Naive thymus-derived CD4-positive, alpha-beta T cell (primary cell): ENCODE results near the gene FKBP2. TPM values are rescaled to one million over a fixed set of nuclear protein-coding genes. Genes with fewer than 3 reads are reported as not detected.
"Not testable (repeated sequence)": the region's sequence is repeated elsewhere in the genome, so short reads cannot be mapped to it uniquely, and the experiment has no call there.

Experiments
- ATAC-seq: fragments of 150-1000 bp; cut with Tn5 transposase; 2 replicates; pipeline ENCODE4 v1.10.0; 2021; ENCODE audit warnings: mild to moderate bottlenecking, moderate library complexity
- CTCF ChIA-PET: fragments of 350-600 bp; sonication (Branson Sonifier 250); formaldehyde crosslinking; loops from one replicate; lab custom pipeline; 2021; ENCODE audit warnings: antibody characterized with exemption; lab: Charles Lee
- POLR2A ChIA-PET: fragments of 350-600 bp; sonication (Branson Sonifier 250); formaldehyde crosslinking; loops from one replicate; lab custom pipeline; 2021; ENCODE audit warnings: antibody characterized with exemption, inconsistent platforms; lab: Charles Lee
- DNase-seq, 9 donors: peaks; one replicate each; pipeline versions ENCODE4 v3.0.0 to v3.0.0-alpha.2; 2020 to 2022; ENCODE audit warnings: mixed read lengths in 1 of 9
- H3K27ac ChIP-seq: one replicate; pipeline ENCODE4 v1.7.0; 2013; ENCODE audit warnings: mild to moderate bottlenecking, low read depth, low read length, moderate library complexity
- H3K27me3 ChIP-seq, 2 donors: one replicate each; pipeline ENCODE4 v1.7.0; 2013; ENCODE audit warnings: low read length in 2 of 2, mild to moderate bottlenecking in 2 of 2, moderate library complexity in 2 of 2; ENCODE audit not compliant: control insufficient read depth in 2 of 2, insufficient read depth in 2 of 2
- H3K36me3 ChIP-seq, 3 experiments: 1 replicate in 2 of 3; 2 replicates in 1 of 3; pipeline ENCODE4 v1.7.0; 2013; ENCODE audit warnings: low read length in 3 of 3, mild to moderate bottlenecking in 3 of 3, moderate library complexity in 1 of 3; ENCODE audit not compliant: insufficient read depth in 3 of 3, control insufficient read depth in 2 of 3
- H3K4me1 ChIP-seq, 2 donors: one replicate each; pipeline ENCODE4 v1.7.0; 2013; ENCODE audit warnings: low read length in 2 of 2, mild to moderate bottlenecking in 2 of 2, moderate library complexity in 1 of 2; ENCODE audit not compliant: control insufficient read depth in 2 of 2, insufficient read depth in 2 of 2
- H3K4me3 ChIP-seq: 2 replicates; pipeline ENCODE4 v1.7.0; 2013; ENCODE audit warnings: mild to moderate bottlenecking, low read length
- H3K9me3 ChIP-seq, 3 experiments: 1 replicate in 2 of 3; 2 replicates in 1 of 3; pipeline ENCODE4 v1.7.0; 2013; ENCODE audit warnings: low read length in 3 of 3; ENCODE audit not compliant: control insufficient read depth in 2 of 3
- H3K27ac Mint-ChIP-seq, 9 donors: one replicate each; pipeline ENCODE4 v1.8.0; 2020 to 2022; ENCODE audit warnings: mixed read lengths in 9 of 9, mild to moderate bottlenecking in 8 of 9, moderate library complexity in 5 of 9, inconsistent platforms in 2 of 9
- H3K27me3 Mint-ChIP-seq, 5 donors: one replicate each; pipeline ENCODE4 v1.8.0; 2021 to 2022; ENCODE audit warnings: mixed read lengths in 5 of 5, mild to moderate bottlenecking in 1 of 5
- H3K36me3 Mint-ChIP-seq, 5 donors: one replicate each; pipeline ENCODE4 v1.8.0; 2020 to 2022; ENCODE audit warnings: mixed read lengths in 5 of 5, mild to moderate bottlenecking in 3 of 5, inconsistent platforms in 1 of 5
- H3K4me1 Mint-ChIP-seq, 7 donors: one replicate each; pipeline ENCODE4 v1.8.0; 2020 to 2022; ENCODE audit warnings: mixed read lengths in 7 of 7, mild to moderate bottlenecking in 3 of 7, inconsistent platforms in 1 of 7
- H3K4me3 Mint-ChIP-seq, 10 donors: one replicate each; pipeline ENCODE4 v1.8.0; 2020 to 2022; ENCODE audit warnings: mild to moderate bottlenecking in 10 of 10, mixed read lengths in 10 of 10, moderate library complexity in 6 of 10, inconsistent platforms in 2 of 10
- H3K9me3 Mint-ChIP-seq, 11 donors: one replicate each; pipeline ENCODE4 v1.8.0; 2020 to 2022; ENCODE audit warnings: mixed read lengths in 11 of 11, mild to moderate bottlenecking in 4 of 11, inconsistent platforms in 1 of 11, moderate library complexity in 1 of 11
- intact Hi-C, 2 donors: fragments of 100-400 bp; cut with micrococcal nuclease; formaldehyde crosslinking; loops; one replicate each; pipeline ENCODE4 v1.15.1; 2023
- polyA plus RNA-seq, 2 donors: library from polyadenylated mRNA; unstranded; fragments of 300-500 nt; fragmentation: Illumina TruSeq; gene quantifications; one replicate each; pipeline ENCODE4 v1.2.3, GENCODE V29; 2021
- total RNA-seq, 6 experiments: library from RNA in 5 of 6; stranded (reverse) in 5 of 6; gene quantifications; 1 replicate in 5 of 6; 2 replicates in 1 of 6; pipeline ENCODE4 v1.2.3 and lab custom pipeline; 2021 to 2026

Gene FKBP2
- total and polyA plus RNA-seq, 7 experiments from 2014 or later: 20.3 to 81.4 (median 36.8) TPM

- Mint-ChIP-seq H3K4me3 (peak overlapping the region in 8 of 10 donors; percentile 23 to 93 (median 86)), H3K27ac (peak overlapping the region in 6 of 9 donors; percentile 9 to 73 (median 65)), H3K27me3 (no peaks in the 10 kb centered on the region), H3K9me3 (no peaks in the 10 kb centered on the region), H3K36me3 (peaks cover 0 to 1% (median 0%) of the 10 kb centered on the region in 5 donors), H3K4me1 (peaks cover 15 to 46% (median 34%) of the 10 kb centered on the region in 7 donors)
- intact Hi-C loops: loop anchor here in 1 of 2 donors (5.0 kb wide), 1 partner anchor 502 kb away; no protein-coding TSS in a partner anchor
- POLR2A ChIA-PET: interaction anchor here (0.6 to 12.3 kb wide), 10 partner anchors 9 to 388 kb away, joined by 3 to 154 read pairs (median 7); partner anchors contain the start of genes BAD, CATSPERZ, FERMT3 and PRDX5
- Histone ChIP-seq H3K4me1 (peaks cover 24 to 31% of the 10 kb centered on the region in 2 donors), H3K36me3 (peaks cover 0 to 11% (median 0%) of the 10 kb centered on the region in 3 experiments), H3K27ac (peak overlapping the region; percentile 59), H3K4me3 (no peak overlapping the region), H3K27me3 (no peaks in the 10 kb centered on the region), H3K9me3 (no peaks in the 10 kb centered on the region)
- ATAC-seq (no peak), DNase-seq (no peak)
- CTCF ChIA-PET: interaction anchor here (1.3 to 4.5 kb wide), 3 partner anchors 39 to 73 kb away, joined by 3 to 30 read pairs (median 4); partner anchors contain the start of genes FERMT3, PRDX5 and TRMT112
Observed at GRCh38 chr11:64244966-64245365, 4.1 kb downstream of the FKBP2 start.

DNA sequence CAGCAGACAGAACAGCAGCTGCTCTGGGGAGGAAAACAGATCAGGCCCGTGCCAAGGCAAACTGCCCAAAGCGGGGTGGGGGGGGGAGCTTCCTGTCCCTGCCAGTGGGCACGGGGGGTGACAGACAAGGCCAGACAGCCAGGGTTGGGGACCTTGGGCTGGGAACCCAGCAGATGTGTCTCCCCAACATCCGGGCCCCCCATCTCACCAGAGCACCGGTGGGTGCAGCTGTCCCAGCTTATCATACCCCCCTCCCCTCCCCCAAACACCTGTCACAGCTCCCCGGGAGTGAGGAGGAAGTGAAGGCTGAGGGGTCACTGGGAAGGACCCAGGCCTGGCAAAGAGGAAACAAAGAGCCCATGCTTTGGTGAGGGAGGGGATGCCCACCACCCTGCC, 4.5 kb downstream of the FKBP2 start:
- Mint-ChIP-seq H3K4me3 (peak overlapping the region; percentile 77 to 93 (median 86)), H3K36me3 (peaks cover 0 to 1% (median 0%) of the 10 kb centered on the region in 5 donors), H3K27ac (peak overlapping the region in 7 of 9 donors; percentile 65 to 88 (median 72)), H3K9me3 (no peaks in the 10 kb centered on the region), H3K27me3 (no peaks in the 10 kb centered on the region), H3K4me1 (peaks cover 11 to 44% (median 30%) of the 10 kb centered on the region in 7 donors)
- POLR2A ChIA-PET: interaction anchor here (0.6 to 12.3 kb wide), 12 partner anchors 10 to 388 kb away, joined by 3 to 154 read pairs (median 7); partner anchors contain the start of genes BAD, CATSPERZ, FERMT3 and PRDX5
- Histone ChIP-seq H3K4me3 (peak overlapping the region; percentile 68), H3K27ac (peak overlapping the region; percentile 59), H3K36me3 (peaks cover 0 to 11% (median 0%) of the 10 kb centered on the region in 3 experiments), H3K4me1 (peaks cover 19 to 27% of the 10 kb centered on the region in 2 donors), H3K27me3 (no peaks in the 10 kb centered on the region), H3K9me3 (no peaks in the 10 kb centered on the region)
- intact Hi-C loops: no loop called here
- CTCF ChIA-PET: interaction anchor here (1.3 to 4.5 kb wide), 4 partner anchors 40 to 72 kb away, joined by 3 to 30 read pairs (median 4); partner anchors contain the start of genes FERMT3, PRDX5 and TRMT112
- ATAC-seq (no peak), DNase-seq (no peak)

DNA sequence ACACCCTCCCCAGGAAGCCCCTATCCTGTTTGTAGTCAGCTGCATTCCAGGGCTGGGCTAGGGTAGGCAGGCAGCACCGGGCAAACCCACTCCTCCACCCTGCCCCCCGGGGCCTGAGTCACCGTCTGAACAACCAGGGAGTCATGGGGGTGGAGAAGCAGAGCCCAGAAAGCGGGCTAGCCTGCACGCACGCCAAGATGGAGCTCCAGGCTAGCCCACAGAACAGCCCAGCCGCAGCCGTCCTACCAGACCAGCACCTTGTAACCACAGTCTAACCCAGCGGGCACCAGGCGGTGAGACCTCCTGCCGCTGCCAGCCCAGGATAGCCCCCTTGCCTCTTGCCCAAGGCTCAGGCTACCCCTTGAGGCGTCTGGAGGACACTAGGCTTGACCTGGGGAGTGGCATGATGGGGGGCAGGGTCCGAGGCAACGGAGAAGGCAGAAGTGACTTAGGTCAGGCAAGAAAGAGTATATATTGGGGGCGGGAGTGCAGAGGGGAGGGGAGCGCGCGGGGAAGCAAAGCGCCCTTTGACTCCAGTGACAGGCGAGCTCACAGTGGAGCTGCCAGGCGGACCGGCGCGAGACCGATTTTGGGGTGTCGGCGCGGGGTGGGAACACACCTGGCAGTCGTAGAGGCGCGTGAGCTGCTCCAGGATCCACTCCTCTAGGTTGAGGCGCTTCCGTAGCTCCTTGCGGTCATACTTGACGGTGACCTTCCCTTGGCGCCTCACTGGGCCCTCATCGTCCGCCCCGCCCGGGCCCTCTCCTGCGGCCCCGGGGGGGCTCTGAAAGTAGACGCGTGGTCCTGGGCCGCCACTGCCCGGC, 5.1 kb downstream of the FKBP2 start:
- Mint-ChIP-seq H3K36me3 (peaks cover 0 to 1% (median 0%) of the 10 kb centered on the region in 5 donors), H3K27me3 (peaks cover 0 to 3% (median 0%) of the 10 kb centered on the region in 5 donors), H3K4me1 (peaks cover 7 to 43% (median 28%) of the 10 kb centered on the region in 7 donors), H3K27ac (peak overlapping the region in 7 of 9 donors; percentile 65 to 88 (median 72)), H3K9me3 (no peaks in the 10 kb centered on the region), H3K4me3 (peak overlapping the region; percentile 77 to 93 (median 86))
- CTCF ChIA-PET: interaction anchor here (1.6 to 4.5 kb wide), 3 partner anchors 40 to 58 kb away, joined by 4 to 30 read pairs (median 5); partner anchors contain the start of gene FERMT3
- H3K4me3 ChIP-seq: peak overlapping the region; percentile 68
- peak overlapping the region; percentile 59 for H3K27ac ChIP-seq
- H3K36me3 ChIP-seq: peaks cover 0 to 11% (median 0%) of the 10 kb centered on the region in 3 experiments
- ATAC-seq (no peak), DNase-seq (peak in 6 of 9 donors; percentile 24 to 76 (median 30))
- intact Hi-C loops: loop anchor here in 1 of 2 donors (1.0 kb wide), 3 partner anchors 23 to 59 kb away; partner anchors contain the start of genes ESRRA and GPR137
- POLR2A ChIA-PET: interaction anchor here (0.6 to 12.3 kb wide), 14 partner anchors 7 to 499 kb away, joined by 3 to 154 read pairs (median 6); partner anchors contain the start of genes BAD, CATSPERZ, FERMT3 and PRDX5
- no peaks in the 10 kb centered on the region for H3K9me3 ChIP-seq
- no peaks in the 10 kb centered on the region for H3K27me3 ChIP-seq
- H3K4me1 ChIP-seq: peaks cover 21 to 25% of the 10 kb centered on the region in 2 donors

- H3K9me3 ChIP-seq, H3K36me3 Mint-ChIP-seq, H3K4me3 ChIP-seq, H3K9me3 Mint-ChIP-seq, H3K36me3 ChIP-seq, H3K27me3 ChIP-seq, H3K27me3 Mint-ChIP-seq, H3K27ac ChIP-seq: not testable (repeated sequence)
- peak overlapping the region; percentile 82 to 92 (median 87) for H3K4me3 Mint-ChIP-seq
- intact Hi-C loops: loop anchor here in 1 of 2 donors (1.0 kb wide), 3 partner anchors 23 to 59 kb away; partner anchors contain the start of genes ESRRA and GPR137
- ChIA-PET CTCF (interaction anchor here (1.6 to 4.5 kb wide), 2 partner anchors 41 to 56 kb away, joined by 5 to 30 read pairs; partner anchors contain the start of gene FERMT3), POLR2A (interaction anchor here (1.0 to 12.3 kb wide), 12 partner anchors 8 to 498 kb away, joined by 3 to 154 read pairs (median 6); partner anchors contain the start of genes BAD, FERMT3, NUDT22 and PRDX5)
- peaks cover 7 to 42% (median 28%) of the 10 kb centered on the region in 7 donors for H3K4me1 Mint-ChIP-seq
- peak; percentile 17 for ATAC-seq
- H3K27ac Mint-ChIP-seq: peak overlapping the region in 2 of 9 donors; percentile 64 to 83
- peak in 1 of 9 donors; percentile 31 for DNase-seq
- H3K4me1 ChIP-seq: peaks cover 21 to 25% of the 10 kb centered on the region in 2 donors
Observed at GRCh38 chr11:64246621-64246870, 5.7 kb downstream of the FKBP2 start.

DNA sequence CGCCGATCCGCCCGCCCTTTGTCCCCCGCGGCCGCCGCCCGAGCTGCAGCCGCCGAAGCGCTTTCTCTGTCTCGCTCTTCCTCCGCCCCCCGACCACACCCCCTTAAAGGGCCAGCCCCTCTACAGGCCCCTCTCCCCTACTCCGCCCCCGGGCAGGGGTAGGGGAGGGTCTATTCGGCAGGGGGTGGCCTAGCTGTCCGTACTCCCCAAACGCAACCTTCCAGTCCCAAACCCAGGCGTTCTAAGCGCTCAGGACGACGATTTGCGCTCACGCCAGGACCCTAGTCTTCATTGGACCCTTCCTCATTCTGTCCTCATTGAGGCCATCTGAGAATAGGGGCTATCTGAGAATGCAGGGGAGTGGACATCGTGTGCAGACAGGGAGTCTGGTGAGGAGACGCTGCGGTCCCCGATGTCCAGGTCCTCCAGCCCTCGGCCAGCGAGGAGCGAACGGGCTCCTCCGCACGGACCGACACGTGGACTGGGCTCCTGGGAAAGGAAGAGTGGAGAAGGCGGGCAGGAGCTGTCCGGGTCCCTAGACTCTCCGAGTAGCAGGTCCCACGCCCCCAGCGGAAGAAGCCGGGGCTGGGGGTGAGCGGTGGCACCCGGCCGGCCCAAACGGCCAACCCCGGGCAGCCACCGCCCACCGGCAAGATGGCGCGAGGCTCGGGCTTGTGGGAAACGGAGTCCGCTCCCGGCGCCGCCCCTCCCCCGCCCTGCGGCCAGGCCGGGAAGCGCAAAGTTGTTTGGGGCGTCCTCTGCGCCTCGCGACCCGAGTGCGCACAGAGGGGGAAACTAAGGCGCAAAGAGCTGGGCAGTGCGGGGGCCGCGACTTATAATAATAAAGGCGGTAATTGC, 6.2 kb downstream of the FKBP2 start, which contains the start of gene PPP1R14B:
PPP1R14B (minus strand) TSS at position 73 of the 858 bp plus-strand sequence. CDS start 270 bp downstream, outside the sequence.
- Mint-ChIP-seq H3K4me3 (peak within 1 kb of the TSS; percentile 83 to 93 (median 88)), H3K36me3 (no peaks in the 10 kb centered on the region), H3K27me3 (peaks cover 0 to 3% (median 0%) of the 10 kb centered on the region in 5 donors), H3K4me1 (peaks cover 7 to 46% (median 32%) of the 10 kb centered on the region in 7 donors), H3K27ac (peak within 1 kb of the TSS; percentile 65 to 88 (median 85)), H3K9me3 (peaks cover 0 to 2% (median 0%) of the 10 kb centered on the region in 11 donors)
- peak within 1 kb of the TSS; percentile 64 for H3K27ac ChIP-seq
- peak; percentile 75 for ATAC-seq
- ChIA-PET CTCF (interaction anchor here (1.6 to 4.5 kb wide), 2 partner anchors 42 to 55 kb away, joined by 5 to 30 read pairs; partner anchors contain the start of gene FERMT3), POLR2A (interaction anchor here (0.7 to 12.3 kb wide), 13 partner anchors 9 to 70 kb away, joined by 3 to 154 read pairs (median 5); partner anchors contain the start of genes BAD, DNAJC4, FERMT3 and NUDT22)
- peaks cover 25 to 27% of the 10 kb centered on the region in 2 donors for H3K4me1 ChIP-seq
- intact Hi-C loops: loop anchor here (1.0 kb wide), 5 partner anchors 21 to 58 kb away; partner anchors contain the start of genes ESRRA (in 2 of the 2), GPR137 (in 2 of the 2), NUDT22 (in 1 of the 2) and TRPT1 (in 1 of the 2)
- peak within 1 kb of the TSS; percentile 100 for H3K4me3 ChIP-seq
- peaks cover 0 to 7% (median 0%) of the 10 kb centered on the region in 3 experiments for H3K36me3 ChIP-seq
- no peaks in the 10 kb centered on the region for H3K27me3 ChIP-seq
- no peaks in the 10 kb centered on the region for H3K9me3 ChIP-seq
- DNase-seq: peak; percentile 55 to 88 (median 70)
